ENCODE measurements around the gene SGTA. TPM values are rescaled to one million over a fixed set of nuclear protein-coding genes. Genes with fewer than 3 reads are reported as not detected.

Gene SGTA
- total and polyA plus RNA-seq, 2 of the 8 experiments (the other 6 are each of a cell fraction or from before 2014, with no cell fraction given) = 86.8 to 130 TPM

DNA sequence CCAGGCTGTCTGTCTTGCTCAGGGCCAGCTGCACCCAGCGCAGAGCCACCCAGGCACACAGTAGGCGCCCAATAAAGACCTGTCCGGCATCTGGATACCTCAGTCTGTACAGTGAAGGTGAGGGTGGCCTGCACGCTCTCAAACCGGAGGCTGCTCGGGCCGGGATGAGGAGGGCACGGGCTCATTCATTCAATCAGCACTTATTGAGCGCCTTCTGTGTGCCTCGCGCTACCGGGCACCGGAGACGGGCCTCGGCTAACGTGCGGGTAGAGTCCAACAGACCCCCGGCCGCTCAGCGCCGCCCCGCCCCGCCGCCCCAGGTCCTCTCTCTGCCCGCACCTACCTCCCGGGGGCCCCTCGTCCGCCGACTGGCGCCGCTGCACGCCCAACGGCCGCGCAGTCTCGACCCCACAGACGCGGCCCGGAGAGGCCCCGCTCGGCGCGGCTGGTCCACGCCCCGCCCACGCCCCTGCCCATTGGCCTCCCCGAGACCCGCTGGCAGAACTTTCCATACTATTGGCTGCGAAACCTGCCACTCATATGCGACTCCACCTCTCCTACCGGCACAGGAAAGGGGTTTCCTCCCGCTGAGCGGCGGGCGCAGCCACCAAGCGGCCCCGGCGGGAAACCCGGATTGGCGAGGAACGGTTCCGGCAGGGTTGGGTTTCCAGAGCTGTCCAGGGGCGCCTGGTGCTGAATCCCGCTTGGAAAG is 43.3 kb downstream of the SGTA start, which contains the start of gene SLC39A3 (continued):
- TF ChIP-seq CREB1 (IDR thresholded peaks at IDR 0.05) = peak; percentile 69

All from H1 (cell line).